PC-9 (cell line): Measurements from ENCODE around the gene GRAMD1C.

Experiments
- EZH2 ChIP-seq: fragments of 200-600 bp; sonication (generic); IDR thresholded peaks from 2 replicates; pipeline ENCODE4 v1.8.0; 2017; ENCODE audit warnings: antibody characterized with exemption, low read depth
- TF ChIP-seq, protein P1 (sequence below): fragments of 200-600 bp; sonication (generic); conservative IDR thresholded peaks from 2 replicates; pipeline ENCODE4 v1.6.1; 2017; ENCODE audit warnings: mixed run types, antibody characterized with exemption, mild to moderate bottlenecking, moderate library complexity

GRCh38 chr3:113963879-113964278, 125.3 kb downstream of the GRAMD1C start:
- TF ChIP-seq, protein P1, sequence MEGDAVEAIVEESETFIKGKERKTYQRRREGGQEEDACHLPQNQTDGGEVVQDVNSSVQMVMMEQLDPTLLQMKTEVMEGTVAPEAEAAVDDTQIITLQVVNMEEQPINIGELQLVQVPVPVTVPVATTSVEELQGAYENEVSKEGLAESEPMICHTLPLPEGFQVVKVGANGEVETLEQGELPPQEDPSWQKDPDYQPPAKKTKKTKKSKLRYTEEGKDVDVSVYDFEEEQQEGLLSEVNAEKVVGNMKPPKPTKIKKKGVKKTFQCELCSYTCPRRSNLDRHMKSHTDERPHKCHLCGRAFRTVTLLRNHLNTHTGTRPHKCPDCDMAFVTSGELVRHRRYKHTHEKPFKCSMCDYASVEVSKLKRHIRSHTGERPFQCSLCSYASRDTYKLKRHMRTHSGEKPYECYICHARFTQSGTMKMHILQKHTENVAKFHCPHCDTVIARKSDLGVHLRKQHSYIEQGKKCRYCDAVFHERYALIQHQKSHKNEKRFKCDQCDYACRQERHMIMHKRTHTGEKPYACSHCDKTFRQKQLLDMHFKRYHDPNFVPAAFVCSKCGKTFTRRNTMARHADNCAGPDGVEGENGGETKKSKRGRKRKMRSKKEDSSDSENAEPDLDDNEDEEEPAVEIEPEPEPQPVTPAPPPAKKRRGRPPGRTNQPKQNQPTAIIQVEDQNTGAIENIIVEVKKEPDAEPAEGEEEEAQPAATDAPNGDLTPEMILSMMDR = no peak
- no peak for TF ChIP-seq EZH2
